Ecto neural progenitor cell (in vitro differentiated cells): ENCODE measurements around the gene PPP2R5B.

ENCODE experiments used
- DNase-seq: peaks from one replicate; pipeline ENCODE4 v3.0.0-alpha.2; 2018; ENCODE audit warnings: low spot score

PPP2R5B gene

DNA sequence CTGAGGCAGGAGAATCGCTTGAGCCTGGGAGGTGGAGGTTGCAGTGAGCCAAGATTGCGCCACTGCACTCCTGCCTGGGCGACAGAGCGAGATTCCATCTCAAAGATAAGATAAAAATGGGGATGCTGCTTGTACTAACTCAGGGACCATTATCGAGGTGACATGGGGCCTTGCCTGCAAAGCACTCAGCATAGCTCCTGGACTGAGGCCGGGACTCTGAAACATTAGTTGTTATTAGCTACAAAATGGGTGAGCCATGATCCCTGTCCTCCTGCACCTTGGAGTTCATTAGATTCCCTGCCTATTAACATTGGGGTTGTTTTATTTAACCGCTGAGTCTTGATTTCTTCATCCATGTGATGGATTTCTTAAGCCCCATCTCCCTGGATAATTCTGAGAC is 5.1 kb downstream of the PPP2R5B start:
- DNase-seq: no peak

DNA sequence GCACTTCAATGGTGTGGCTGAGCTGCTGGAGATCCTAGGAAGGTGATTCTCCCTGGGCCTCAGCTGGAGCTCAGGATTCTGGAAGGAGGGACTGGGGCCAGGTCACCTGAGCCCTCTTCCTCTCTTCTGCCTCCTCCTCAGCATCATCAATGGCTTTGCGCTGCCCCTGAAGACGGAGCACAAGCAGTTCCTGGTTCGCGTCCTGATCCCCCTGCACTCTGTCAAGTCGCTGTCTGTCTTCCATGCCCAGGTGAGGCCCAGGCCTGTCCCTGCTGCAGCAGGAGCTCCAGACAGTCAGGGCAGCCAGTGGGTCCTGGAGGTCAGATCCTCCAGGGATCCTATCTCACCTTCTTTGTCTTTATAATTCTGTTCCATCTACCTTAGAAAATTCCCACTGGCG is 5.9 kb downstream of the PPP2R5B start:
- DNase-seq: no peak

GRCh38 chr11:64931290-64931689 is 6.8 kb downstream of the PPP2R5B start:
- no peak for DNase-seq

DNA sequence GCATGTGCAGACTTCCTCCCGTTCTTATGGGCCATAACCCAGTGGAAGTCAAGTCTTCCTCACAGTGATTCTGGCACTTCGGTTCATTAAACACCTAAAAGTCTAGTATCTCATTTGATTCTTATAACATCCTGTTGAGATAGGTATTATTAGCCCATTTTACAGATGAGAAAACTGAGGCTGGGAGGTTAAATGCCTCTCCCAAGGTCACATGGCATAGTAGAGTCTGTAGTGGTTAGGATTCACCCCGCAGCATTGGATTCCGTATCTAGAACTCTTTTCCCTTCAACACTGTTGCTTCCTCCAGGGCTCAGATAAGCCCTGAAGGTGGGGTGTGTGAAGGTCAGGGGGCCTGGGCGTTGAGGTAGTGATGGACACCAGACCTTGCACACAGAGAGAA is 7.8 kb downstream of the PPP2R5B start:
- DNase-seq: no peak

DNA sequence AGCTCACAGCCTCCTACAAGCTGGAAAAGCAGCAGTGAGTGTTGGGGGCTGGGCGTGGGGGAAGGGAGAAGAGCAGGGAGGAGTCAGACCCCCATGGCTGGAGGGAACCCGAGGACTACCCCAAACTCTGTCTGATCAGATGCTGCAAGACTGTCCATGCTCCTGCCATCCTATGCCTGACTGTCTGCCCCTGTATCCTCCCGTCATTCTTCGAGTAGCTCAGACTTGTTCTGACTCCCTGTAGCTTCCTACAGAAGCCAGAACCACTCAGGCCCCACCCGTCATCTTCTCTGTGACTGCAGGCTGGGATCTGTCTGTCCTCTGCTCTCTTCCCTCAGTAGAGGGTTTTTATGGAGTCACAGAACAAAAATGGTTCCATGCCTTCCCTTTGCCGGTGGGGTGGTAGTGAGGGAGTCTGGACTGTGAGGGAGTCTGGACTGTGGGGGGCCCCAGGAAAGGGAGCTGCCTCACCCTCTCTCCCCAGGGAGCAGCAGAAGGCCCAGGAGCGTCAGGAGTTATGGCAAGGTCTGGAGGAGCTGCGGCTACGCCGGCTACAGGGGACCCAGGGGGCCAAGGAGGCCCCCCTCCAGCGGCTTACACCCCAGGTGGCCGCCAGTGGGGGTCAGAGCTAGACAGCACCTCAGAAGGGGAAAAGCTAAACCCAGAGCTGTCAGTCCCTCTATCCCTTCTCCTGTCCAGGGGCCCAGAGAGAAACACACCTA is 8.9 kb downstream of the PPP2R5B start:
- no peak for DNase-seq

GRCh38 chr11:64933935-64934681 is 9.6 kb downstream of the PPP2R5B start:
- no peak for DNase-seq

GRCh38 chr11:64934682-64935358 is 10.3 kb downstream of the PPP2R5B start:
- no peak for DNase-seq

DNA sequence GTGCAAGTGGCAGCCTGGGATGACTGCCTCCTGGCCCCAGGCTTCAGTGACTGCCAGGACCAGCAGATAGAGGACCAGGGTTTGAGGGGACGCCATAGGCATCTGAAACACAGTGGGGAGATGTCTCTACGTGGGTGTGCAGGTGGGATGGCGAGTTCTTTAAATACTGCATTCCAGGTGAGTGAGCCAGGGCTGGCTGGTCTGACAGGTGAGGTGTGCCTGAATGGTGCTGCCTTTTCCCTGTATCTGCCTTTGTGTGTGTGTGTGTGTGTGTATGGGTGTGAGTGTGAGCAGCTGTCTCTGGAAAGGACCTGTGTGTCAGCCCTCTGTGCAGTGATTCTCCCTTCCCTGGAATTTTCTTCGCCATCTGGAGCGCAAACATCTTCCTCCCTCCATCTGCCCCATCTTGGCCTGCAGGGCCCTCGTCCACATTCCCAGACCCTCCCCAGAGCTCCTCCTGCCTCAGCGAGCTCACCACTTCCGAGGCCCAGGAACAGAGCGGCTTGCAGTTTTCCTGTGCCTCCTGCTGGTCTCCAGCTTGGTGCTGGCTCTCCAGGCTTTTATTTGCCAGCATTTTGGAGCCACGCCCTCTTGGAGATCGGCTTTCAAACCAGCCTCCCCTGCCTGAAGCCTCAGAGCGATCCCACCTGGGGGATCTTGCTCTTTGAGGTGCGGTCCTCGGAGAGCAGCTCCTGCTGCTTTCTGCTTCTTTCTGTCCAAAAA is 11.0 kb downstream of the PPP2R5B start, which contains the start of gene GPHA2:
Gene GPHA2 (minus strand): TSS at position 535 of the 723 bp plus-strand sequence. CDS start 433 bp downstream, at position 102.
- DNase-seq: peak; percentile 70

GRCh38 chr11:64936539-64936938 is 12.1 kb downstream of the PPP2R5B start:
- no peak for DNase-seq

GRCh38 chr11:64947208-64947814 is 22.8 kb downstream of the PPP2R5B start:
- DNase-seq: no peak

DNA sequence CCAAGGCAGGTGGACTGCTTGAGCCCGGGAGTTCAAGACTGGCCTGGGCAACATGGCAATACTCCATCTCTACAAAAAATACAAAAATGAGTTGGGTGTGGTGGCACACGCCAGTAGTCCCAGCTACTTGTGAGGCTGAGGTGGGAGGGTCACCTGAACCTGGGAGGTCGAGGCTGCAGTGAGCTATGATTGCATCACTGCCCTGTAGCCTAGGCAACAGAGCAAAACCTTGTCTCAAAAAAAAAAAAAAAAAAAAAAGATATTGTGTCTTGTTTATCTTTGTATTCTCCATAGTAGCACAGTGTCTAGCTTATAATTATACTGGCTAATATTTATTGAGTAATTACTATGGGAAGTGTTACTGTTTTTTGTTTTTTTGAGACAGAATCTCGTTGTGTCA is 27.0 kb downstream of the PPP2R5B start:
- DNase-seq: no peak

DNA sequence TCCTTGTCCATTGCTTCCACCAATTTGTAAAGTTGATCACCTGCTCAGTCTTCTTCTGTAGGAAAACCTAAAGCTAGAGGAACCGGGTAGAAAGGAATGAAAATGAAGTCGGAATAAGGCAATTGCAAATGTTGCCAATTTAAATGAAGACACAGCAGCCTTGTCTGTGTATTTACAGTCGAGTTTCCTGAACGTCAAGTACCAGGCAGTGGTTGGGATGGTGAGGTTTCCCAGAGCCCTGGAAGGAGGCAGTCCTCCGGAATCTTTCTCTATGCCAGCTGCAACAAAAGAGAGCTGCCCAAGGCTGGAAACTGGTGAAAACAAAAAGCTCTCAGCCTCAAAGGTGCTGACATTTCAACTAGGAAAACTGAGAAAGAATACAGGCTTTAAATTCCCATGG is 29.7 kb downstream of the PPP2R5B start:
- no peak for DNase-seq

GRCh38 chr11:64959498-64959897 is 35.0 kb downstream of the PPP2R5B start:
- no peak for DNase-seq

- no peak for DNase-seq
Observed at GRCh38 chr11:64960719-64961118, 36.2 kb downstream of the PPP2R5B start.

DNA sequence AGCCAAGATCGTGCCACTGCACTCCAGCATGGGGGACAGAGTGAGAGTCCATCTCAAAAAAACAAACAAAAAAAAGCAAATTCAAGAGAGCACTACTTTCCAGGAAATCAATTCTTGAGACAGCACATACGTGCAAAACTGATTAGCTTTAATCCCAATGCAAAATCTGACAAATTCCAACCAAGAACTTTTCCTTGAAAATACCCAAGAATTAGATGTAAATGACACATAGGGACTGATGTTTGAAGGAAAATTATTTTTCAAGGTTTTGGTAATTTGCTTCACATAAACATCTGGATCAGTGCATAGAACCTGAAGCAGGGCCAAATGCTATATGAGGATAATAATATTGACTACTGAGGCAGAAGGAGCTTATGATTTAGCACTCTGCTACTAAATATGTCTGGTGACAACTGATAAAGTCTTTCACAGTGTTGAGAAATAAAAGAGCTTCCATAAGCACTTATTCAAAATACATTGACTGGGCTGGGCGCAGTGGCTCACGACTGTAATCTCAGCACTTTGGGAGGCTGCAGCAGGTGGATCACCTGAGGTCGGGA is 38.7 kb downstream of the PPP2R5B start:
- DNase-seq: no peak

- no peak for DNase-seq
Observed at GRCh38 chr11:64967375-64967774, 42.9 kb downstream of the PPP2R5B start.

DNA sequence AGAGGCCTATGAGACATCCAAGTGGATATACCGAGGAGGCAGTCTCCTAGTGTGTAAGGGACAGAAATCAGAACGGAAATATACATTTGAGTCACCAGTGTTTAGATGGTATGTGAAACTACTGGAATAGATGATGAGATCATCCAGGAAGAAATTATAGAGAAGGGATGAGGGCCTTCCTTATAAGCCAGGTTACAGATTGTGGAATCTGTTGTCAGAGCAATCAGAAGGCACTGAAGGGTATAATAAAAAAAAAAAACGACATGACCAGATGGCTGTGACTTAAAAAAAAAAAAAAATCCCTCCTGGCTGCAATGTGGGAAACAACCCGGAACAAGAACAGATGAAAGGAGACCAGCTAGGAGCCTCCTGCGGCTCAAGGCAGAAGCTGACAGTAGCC is 44.7 kb downstream of the PPP2R5B start:
- no peak for DNase-seq

DNA sequence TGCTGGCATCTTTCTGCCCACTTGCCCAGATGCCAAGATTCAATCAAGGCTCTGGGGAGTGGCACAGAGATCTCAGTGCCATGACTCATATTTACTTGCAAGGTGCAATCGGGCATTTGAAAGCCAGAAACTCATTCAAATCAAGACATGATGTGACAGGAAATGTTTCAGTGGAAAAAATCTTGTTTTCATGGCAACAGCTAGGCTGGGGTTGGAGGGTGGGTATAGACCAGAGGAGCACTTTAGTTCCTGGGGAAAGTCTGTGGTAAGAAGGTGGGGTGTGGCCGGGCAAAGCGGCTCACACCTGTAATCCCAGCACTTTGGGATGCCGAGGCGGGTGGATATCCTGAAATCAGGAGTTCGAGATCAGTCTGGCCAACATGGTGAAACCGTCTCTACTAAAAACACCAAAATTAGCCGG is 46.3 kb downstream of the PPP2R5B start:
- no peak for DNase-seq

DNA sequence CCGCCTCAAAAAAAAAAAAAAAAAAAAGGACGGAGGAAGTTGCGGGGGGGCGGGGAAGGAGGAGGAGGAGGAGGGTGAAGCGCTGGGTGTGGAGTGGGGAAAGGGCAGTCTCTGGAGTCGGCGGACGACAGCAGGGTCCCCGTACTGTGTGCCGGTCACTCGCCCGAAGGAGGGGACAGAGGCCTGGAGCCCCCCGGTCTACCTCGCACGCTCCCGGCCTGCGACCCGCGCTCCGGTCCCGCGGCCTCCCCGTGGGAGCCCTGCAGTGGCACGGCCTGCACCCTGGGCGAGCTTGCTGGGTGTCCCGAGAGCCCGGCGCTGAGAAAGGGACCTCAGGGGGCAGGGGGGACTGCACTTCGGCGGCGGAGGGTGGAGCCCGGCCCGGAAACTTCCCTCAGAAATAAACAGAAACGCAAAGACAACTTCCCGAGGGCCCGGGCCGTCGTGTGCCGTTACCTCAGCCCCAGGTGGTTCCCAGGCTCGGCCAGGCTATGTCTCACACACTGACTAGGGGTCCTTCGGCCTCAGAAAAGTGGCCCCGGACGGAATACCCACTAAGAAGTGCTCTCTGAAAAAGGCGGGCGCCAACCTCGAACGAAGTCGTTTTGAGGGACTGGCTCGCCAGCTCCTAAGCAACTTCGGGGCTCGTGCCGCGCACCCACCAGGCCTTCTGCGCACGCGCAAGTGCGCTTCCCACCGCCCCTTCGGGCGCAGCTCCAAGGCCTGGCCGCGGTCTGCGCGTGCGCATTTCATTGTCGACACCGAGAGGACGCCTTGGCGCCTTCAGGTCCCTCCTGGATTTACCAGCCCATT is 47.1 kb downstream of the PPP2R5B start, which contains the start of gene MAJIN:
Gene MAJIN (minus strand): TSS at position 688 of the 813 bp plus-strand sequence. CDS start 12,703 bp downstream, outside the sequence.
- DNase-seq: peak; percentile 74

GRCh38 chr11:64974124-64974523 is 49.6 kb downstream of the PPP2R5B start:
- DNase-seq: no peak
